OCI-LY7 (cell line): ENCODE data around the gene CATSPERE. TPM values are rescaled to one million over a fixed set of nuclear protein-coding genes. Genes with fewer than 3 reads are reported as not detected.

Experiments
- BruUV-seq: library from RNA; stranded (reverse); fragments of 400-500 nt; replicated peaks from 2 replicates; lab custom pipeline; 2021; lab: Mats Ljungman, UMichigan
- CTCF ChIA-PET: fragments of 300-600 bp; sonication (Branson Sonifier 250); formaldehyde crosslinking; loops from one replicate; lab custom pipeline; 2022; ENCODE audit warnings: antibody characterized with exemption; ENCODE audit not compliant: unreplicated experiment; lab: Charles Lee
- POLR2A ChIA-PET: fragments of 300-600 bp; sonication (Branson Sonifier 250); formaldehyde crosslinking; loops from one replicate; lab custom pipeline; 2022; ENCODE audit warnings: antibody characterized with exemption; lab: Charles Lee
- DNase-seq: peaks from one replicate; pipeline ENCODE4 v3.0.0-alpha.2; 2015; ENCODE audit warnings: low spot score
- H2AFZ ChIP-seq: fragments of 200-600 bp; sonication (generic), shearing (Covaris generic); 2 replicates; pipeline ENCODE4 v1.6.1; 2014; ENCODE audit warnings: mild to moderate bottlenecking, antibody characterized with exemption, low read length, moderate library complexity
- H3K27ac ChIP-seq: fragments of 200-600 bp; sonication (generic); 2 replicates; pipeline ENCODE4 v1.5.1; 2014; ENCODE audit warnings: mixed run types, low read depth, mild to moderate bottlenecking, moderate library complexity, low read length, inconsistent platforms; ENCODE audit not compliant: poor library complexity, severe bottlenecking
- H3K36me3 ChIP-seq: fragments of 200-600 bp; sonication (generic); 2 replicates; pipeline ENCODE4 v1.6.1; 2014; ENCODE audit warnings: mild to moderate bottlenecking, antibody characterized with exemption, low read length, moderate library complexity, mixed read lengths; ENCODE audit not compliant: insufficient read depth
- H3K4me1 ChIP-seq: fragments of 200-600 bp; sonication (generic); 2 replicates; pipeline ENCODE4 v1.5.1; 2014; ENCODE audit warnings: mild to moderate bottlenecking, low read length; ENCODE audit not compliant: insufficient read depth, poor library complexity, severe bottlenecking
- H3K4me2 ChIP-seq: fragments of 200-600 bp; sonication (generic); 2 replicates; pipeline ENCODE4 v1.6.1; 2014; ENCODE audit warnings: mild to moderate bottlenecking, low read length
- H3K4me3 ChIP-seq: fragments of 200-600 bp; sonication (generic); 2 replicates; pipeline ENCODE4 v1.5.1; 2014; ENCODE audit warnings: mild to moderate bottlenecking, low read depth, low read length; ENCODE audit not compliant: poor library complexity, severe bottlenecking
- H3K79me2 ChIP-seq: fragments of 200-600 bp; sonication (generic); 2 replicates; pipeline ENCODE4 v1.6.1; 2016; ENCODE audit warnings: low read depth, mild to moderate bottlenecking, low read length, moderate library complexity, mixed read lengths; ENCODE audit not compliant: insufficient read depth
- H3K9me2 ChIP-seq: fragments of 200-600 bp; sonication (generic); 2 replicates; pipeline ENCODE4 v1.6.1; 2016; ENCODE audit warnings: mild to moderate bottlenecking, low read length, mixed read lengths; ENCODE audit not compliant: insufficient read depth
- H3K9me3 ChIP-seq: fragments of 200-600 bp; sonication (generic); 2 replicates; pipeline ENCODE4 v1.6.1; 2014; ENCODE audit warnings: mild to moderate bottlenecking, mixed run types, low read length, mixed read lengths
- H4K20me1 ChIP-seq: fragments of 200-600 bp; sonication (generic); 2 replicates; pipeline ENCODE4 v1.6.1; 2014; ENCODE audit warnings: mild to moderate bottlenecking, antibody characterized with exemption, low read length, moderate library complexity, mixed read lengths; ENCODE audit not compliant: insufficient read depth
- EZH2phosphoT487 ChIP-seq: fragments of 200-600 bp; sonication (generic); IDR thresholded peaks from 2 replicates; pipeline ENCODE4 v1.6.1; 2018; ENCODE audit warnings: low read depth, borderline replicate concordance, mild to moderate bottlenecking, mixed run types, antibody characterized with exemption, low read length, moderate library complexity, mixed read lengths
- intact Hi-C: fragments of 100-400 bp; cut with micrococcal nuclease; formaldehyde crosslinking; loops from one replicate; pipeline ENCODE4 v1.10.0; 2022; ENCODE audit not compliant: unreplicated experiment
- total RNA-seq, 2 experiments: library from RNA; depleted of rRNA in 1 of 2; stranded (reverse); fragments of >200 nt in 1 of 2; shearing (Covaris generic) in 1 of 2; gene quantifications; 2 replicates each; pipeline ENCODE4 v1.2.3, GENCODE V29; 2014 to 2022
- TF ChIP-seq, protein P1 (sequence below): fragments of 200-600 bp; sonication (generic); conservative IDR thresholded peaks from 2 replicates; pipeline ENCODE4 v1.5.1; 2014; ENCODE audit warnings: mild to moderate bottlenecking, antibody characterized with exemption, low read length, moderate library complexity, mixed read lengths

CATSPERE gene
- total RNA-seq, 2 experiments from 2014 or later: 0.41 to 1.1 TPM

DNA sequence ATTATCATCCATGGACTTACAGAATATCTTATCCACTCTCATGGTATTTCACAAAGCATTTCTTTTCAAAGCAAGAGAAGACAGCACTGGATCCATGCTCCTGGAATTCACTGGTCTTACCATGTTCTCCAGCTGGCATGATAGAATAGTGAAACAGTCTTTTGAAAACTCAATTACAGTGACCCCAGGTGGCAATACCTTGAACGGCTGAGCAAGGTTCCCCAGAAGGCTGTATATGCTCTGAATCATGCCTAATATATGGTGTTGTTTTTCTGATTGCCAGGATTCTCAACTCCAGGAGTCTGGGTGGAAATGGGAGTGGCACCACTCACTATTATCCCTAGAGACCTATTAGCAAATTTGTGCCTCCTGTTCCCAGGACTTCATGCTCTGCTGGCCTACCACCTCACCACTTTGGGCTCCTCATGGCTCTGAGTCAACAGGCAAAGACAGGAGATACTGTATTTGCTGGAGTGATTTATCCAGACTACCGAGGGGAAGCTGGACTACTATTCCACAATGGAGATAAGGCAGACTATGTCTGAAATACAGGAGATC is 87.6 kb downstream of the CATSPERE start:
- no peak overlapping the region for H3K27ac ChIP-seq
- no TSS peak for BruUV-seq

DNA sequence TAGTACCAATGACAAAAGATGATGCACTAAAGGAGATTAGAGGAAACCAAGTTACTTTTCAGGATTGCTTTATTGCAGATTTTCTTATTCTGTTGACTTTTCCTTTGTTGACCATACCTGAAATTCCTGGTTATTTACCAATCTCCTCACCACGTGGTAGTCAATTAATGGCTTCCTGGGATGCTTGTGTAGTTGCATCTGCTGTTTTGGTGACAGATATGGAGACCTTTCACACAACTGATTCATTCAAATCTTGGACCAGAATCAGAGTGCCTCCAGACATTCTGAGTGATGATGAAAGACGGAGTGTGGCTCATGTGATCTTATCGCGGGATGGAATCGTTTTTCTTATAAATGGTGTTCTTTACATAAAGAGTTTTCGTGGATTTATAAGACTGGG is 91.3 kb downstream of the CATSPERE start:
- Histone ChIP-seq H2AFZ (no peak overlapping the region), H4K20me1 (no peaks in the 10 kb centered on the region), H3K4me2 (no peak overlapping the region), H3K79me2 (no peaks in the 10 kb centered on the region), H3K4me1 (no peaks in the 10 kb centered on the region), H3K9me3 (0 out of 2 replicates have a peak, but pooled peaks cover 5% of the 10 kb centered on the region), H3K4me3 (no peak overlapping the region), H3K36me3 (no peaks in the 10 kb centered on the region), H3K9me2 (no peaks in the 10 kb centered on the region), H3K27ac (no peak overlapping the region)
- no TSS peak for BruUV-seq
- ChIA-PET CTCF (no interaction called here), POLR2A (no interaction called here)
- TF ChIP-seq EZH2phosphoT487: no peak
- TF ChIP-seq, protein P1, sequence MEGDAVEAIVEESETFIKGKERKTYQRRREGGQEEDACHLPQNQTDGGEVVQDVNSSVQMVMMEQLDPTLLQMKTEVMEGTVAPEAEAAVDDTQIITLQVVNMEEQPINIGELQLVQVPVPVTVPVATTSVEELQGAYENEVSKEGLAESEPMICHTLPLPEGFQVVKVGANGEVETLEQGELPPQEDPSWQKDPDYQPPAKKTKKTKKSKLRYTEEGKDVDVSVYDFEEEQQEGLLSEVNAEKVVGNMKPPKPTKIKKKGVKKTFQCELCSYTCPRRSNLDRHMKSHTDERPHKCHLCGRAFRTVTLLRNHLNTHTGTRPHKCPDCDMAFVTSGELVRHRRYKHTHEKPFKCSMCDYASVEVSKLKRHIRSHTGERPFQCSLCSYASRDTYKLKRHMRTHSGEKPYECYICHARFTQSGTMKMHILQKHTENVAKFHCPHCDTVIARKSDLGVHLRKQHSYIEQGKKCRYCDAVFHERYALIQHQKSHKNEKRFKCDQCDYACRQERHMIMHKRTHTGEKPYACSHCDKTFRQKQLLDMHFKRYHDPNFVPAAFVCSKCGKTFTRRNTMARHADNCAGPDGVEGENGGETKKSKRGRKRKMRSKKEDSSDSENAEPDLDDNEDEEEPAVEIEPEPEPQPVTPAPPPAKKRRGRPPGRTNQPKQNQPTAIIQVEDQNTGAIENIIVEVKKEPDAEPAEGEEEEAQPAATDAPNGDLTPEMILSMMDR: no peak
- DNase-seq: no peak
- intact Hi-C loops: no loop called here

More for the DNA sequence above, 87.6 kb downstream of the CATSPERE start:
- POLR2A ChIA-PET: no interaction called here
- Histone ChIP-seq H4K20me1 (no peaks in the 10 kb centered on the region), H3K79me2 (no peaks in the 10 kb centered on the region), H3K4me1 (no peaks in the 10 kb centered on the region), H3K9me2 (no peaks in the 10 kb centered on the region), H3K36me3 (no peaks in the 10 kb centered on the region), H3K4me3 (no peak overlapping the region), H3K9me3 (no peaks in the 10 kb centered on the region), H2AFZ (no peak overlapping the region), H3K4me2 (no peak overlapping the region)
- DNase-seq: no peak
- intact Hi-C loops: no loop called here
- TF ChIP-seq, protein P1: peak; percentile 24; the same call in 1 of the 2 replicates
- no peak for TF ChIP-seq EZH2phosphoT487
- CTCF ChIA-PET: no interaction called here

DNA sequence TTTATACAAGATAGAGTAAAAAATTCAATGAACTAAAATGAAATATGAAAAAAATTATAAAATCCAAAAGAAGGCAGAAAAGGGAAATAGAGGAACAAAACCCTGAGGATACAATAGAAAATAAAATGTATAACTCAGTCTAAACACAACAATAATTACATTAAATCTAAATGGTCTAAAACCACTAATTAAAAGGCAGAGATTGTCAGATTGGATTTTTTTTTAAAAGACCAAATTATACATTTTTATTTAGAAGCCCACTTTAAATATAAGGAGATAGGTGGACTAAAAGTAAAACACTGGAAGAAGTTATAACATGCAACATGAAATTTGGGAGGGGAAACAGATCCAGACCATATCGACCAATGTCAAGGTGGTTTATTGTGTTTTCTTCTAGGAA is 95.2 kb downstream of the CATSPERE start:
- H3K79me2 ChIP-seq: no peaks in the 10 kb centered on the region
- 0 out of 2 replicates have a peak, but pooled peaks cover 5% of the 10 kb centered on the region for H3K9me3 ChIP-seq
- H3K4me3 ChIP-seq: no peak overlapping the region
- H3K36me3 ChIP-seq: no peaks in the 10 kb centered on the region
- TF ChIP-seq, protein P1: no peak
- TF ChIP-seq EZH2phosphoT487: no peak
- BruUV-seq: no TSS peak
- H3K27ac ChIP-seq: no peak overlapping the region
- ChIA-PET POLR2A (no interaction called here), CTCF (no interaction called here)
- no peaks in the 10 kb centered on the region for H4K20me1 ChIP-seq
- DNase-seq: no peak
- no peaks in the 10 kb centered on the region for H3K4me1 ChIP-seq
- no peak overlapping the region for H3K4me2 ChIP-seq
- H2AFZ ChIP-seq: no peak overlapping the region
- intact Hi-C loops: no loop called here
- no peaks in the 10 kb centered on the region for H3K9me2 ChIP-seq
